ENCODE measurements around the gene LRFN2.

LRFN2 gene

GRCh38 chr6:40490508-40490907 is 96.7 kb downstream of the LRFN2 start:
- no peak for TF ChIP-seq CTCF (conservative IDR thresholded peaks at IDR 0.05; ENCODE audit: low read depth)
- no peak overlapping the region for H3K27ac ChIP-seq
- ChIA-PET CTCF (no interaction called here), POLR2A (ENCODE audit: low non-redundant PET) (no interaction called here)
- DNase-seq (ENCODE audit: low spot score), result no peak

GRCh38 chr6:40489798-40490197 is 97.4 kb downstream of the LRFN2 start:
- POLR2A ChIA-PET (ENCODE audit: low non-redundant PET), result no interaction called here
- TF ChIP-seq CTCF (conservative IDR thresholded peaks at IDR 0.05; ENCODE audit: low read depth), result no peak
- H3K27ac ChIP-seq, result no peak overlapping the region
- CTCF ChIA-PET, result no interaction called here
- DNase-seq (ENCODE audit: low spot score), result no peak

GRCh38 chr6:40486576-40486975 is 100.6 kb downstream of the LRFN2 start:
- POLR2A ChIA-PET (ENCODE audit: low non-redundant PET), result no interaction called here
- no peak for DNase-seq (ENCODE audit: low spot score)
- no peak for TF ChIP-seq CTCF (conservative IDR thresholded peaks at IDR 0.05; ENCODE audit: low read depth)
- no peak overlapping the region for H3K27ac ChIP-seq
- CTCF ChIA-PET, result no interaction called here

- DNase-seq (ENCODE audit: low spot score), result no peak
- no peak overlapping the region for H3K27ac ChIP-seq
- no peak for TF ChIP-seq CTCF (conservative IDR thresholded peaks at IDR 0.05; ENCODE audit: low read depth)
- ChIA-PET POLR2A (ENCODE audit: low non-redundant PET) (no interaction called here), CTCF (interaction anchor here (0.6 kb wide), 1 partner anchor 63 kb away, joined by 3 read pairs; no protein-coding TSS in a partner anchor)
Observed at GRCh38 chr6:40485795-40486194, 101.4 kb downstream of the LRFN2 start.

GRCh38 chr6:40485300-40485699 is 101.9 kb downstream of the LRFN2 start:
- ChIA-PET POLR2A (ENCODE audit: low non-redundant PET) (no interaction called here), CTCF (interaction anchor here (0.6 kb wide), 1 partner anchor 62 kb away, joined by 3 read pairs; no protein-coding TSS in a partner anchor)
- no peak overlapping the region for H3K27ac ChIP-seq
- DNase-seq (ENCODE audit: low spot score), result no peak
- no peak for TF ChIP-seq CTCF (conservative IDR thresholded peaks at IDR 0.05; ENCODE audit: low read depth)

GRCh38 chr6:40484066-40484465 is 103.1 kb downstream of the LRFN2 start:
- DNase-seq (ENCODE audit: low spot score), result no peak
- ChIA-PET POLR2A (ENCODE audit: low non-redundant PET) (no interaction called here), CTCF (no interaction called here)
- no peak overlapping the region for H3K27ac ChIP-seq
- no peak for TF ChIP-seq CTCF (conservative IDR thresholded peaks at IDR 0.05; ENCODE audit: low read depth)

- DNase-seq (ENCODE audit: low spot score), result no peak
- ChIA-PET POLR2A (ENCODE audit: low non-redundant PET) (no interaction called here), CTCF (no interaction called here)
- no peak for TF ChIP-seq CTCF (conservative IDR thresholded peaks at IDR 0.05; ENCODE audit: low read depth)
- H3K27ac ChIP-seq, result no peak overlapping the region
Observed at GRCh38 chr6:40482532-40482931, 104.6 kb downstream of the LRFN2 start.
